ENCODE data around the gene GFY. TPM values are rescaled to one million over a fixed set of nuclear protein-coding genes. Genes with fewer than 3 reads are reported as not detected.

The GFY gene
- total and polyA plus RNA-seq, 9 of the 15 experiments (the other 6 are each of a cell fraction or from before 2014, with no cell fraction given), result 0.06 to 0.40 (median 0.19) TPM; not detected in 3

GRCh38 chr19:49453013-49453756 lies 28.0 kb downstream of the GFY start, which contains the start of gene ALDH16A1 (continued):
- TF ChIP-seq TRIM25 (IDR thresholded peaks at IDR 0.05; ENCODE audit: borderline replicate concordance) (no peak), MEF2A (IDR thresholded peaks at IDR 0.05; ENCODE audit: control insufficient read depth, low read depth, low read length) (0 out of 2 replicates have a peak, but pooled peaks have one; percentile 25), BDP1 (IDR thresholded peaks at IDR 0.05; ENCODE audit: insufficient read depth, insufficient read length) (no peak), ILF3 (IDR thresholded peaks at IDR 0.05; ENCODE audit: borderline replicate concordance) (no peak), XRCC4 (IDR thresholded peaks at IDR 0.05; ENCODE audit: extremely low read depth, insufficient read depth, insufficient read length) (no peak), PHF21A (IDR thresholded peaks at IDR 0.05; ENCODE audit: borderline replicate concordance, low read depth) (no peak), ETV1 (tag; conservative IDR thresholded peaks at IDR 0.05; ENCODE audit: low read depth) (no peak; the same call in 1 of the 2 replicates), ZNF444 (CRISPR knock-in tag; IDR thresholded peaks at IDR 0.05) (no peak), HDGF (IDR thresholded peaks at IDR 0.05) (no peak), SNIP1 (IDR thresholded peaks at IDR 0.05; ENCODE audit: low read depth) (no peak), ZNF764 (CRISPR knock-in tag; IDR thresholded peaks at IDR 0.05; ENCODE audit: low read depth) (no peak), ZNF217 (CRISPR knock-in tag; IDR thresholded peaks at IDR 0.05) (no peak), FOXJ2 (tag; IDR thresholded peaks at IDR 0.05) (peak; percentile 74; the same call in 1 of the 2 replicates), CTCFL (IDR thresholded peaks at IDR 0.05; ENCODE audit: borderline replicate concordance, insufficient read depth, low read depth, low read length, poor library complexity, severe bottlenecking) (no peak), KLF10 (CRISPR knock-in tag; IDR thresholded peaks at IDR 0.05) (no peak), WHSC1 (IDR thresholded peaks at IDR 0.05; ENCODE audit: low read length) (no peak), FUS (optimal IDR thresholded peaks at IDR 0.05; ENCODE audit: low read depth, low read length) (no peak), ZNF277 (CRISPR knock-in tag; IDR thresholded peaks at IDR 0.05; ENCODE audit: borderline replicate concordance) (no peak), ZNF584 (CRISPR knock-in tag; IDR thresholded peaks at IDR 0.05; ENCODE audit: low read depth) (no peak), ZNF239 (CRISPR knock-in tag; IDR thresholded peaks at IDR 0.05) (no peak), PCBP2 (IDR thresholded peaks at IDR 0.05; ENCODE audit: low read depth, low read length, poor library complexity, severe bottlenecking) (no peak), ZNF780A (CRISPR knock-in tag; IDR thresholded peaks at IDR 0.05) (no peak; the same call in 1 of the 2 replicates)
